Nephron (organoid): ENCODE results near the gene JAK2.

Experiments used
- H3K27ac Mint-ChIP-seq, 3 experiments: 2 replicates each; pipeline ENCODE4 v1.8.0; 2020; ENCODE audit warnings: mixed read lengths in 3 of 3, mild to moderate bottlenecking in 2 of 3, moderate library complexity in 1 of 3
- H3K27me3 Mint-ChIP-seq: 2 replicates; pipeline ENCODE4 v1.8.0; 2021; ENCODE audit warnings: low read depth, mild to moderate bottlenecking, moderate library complexity, mixed read lengths
- H3K36me3 Mint-ChIP-seq: 2 replicates; pipeline ENCODE4 v1.8.0; 2020; ENCODE audit warnings: low read depth, mixed read lengths
- H3K4me1 Mint-ChIP-seq: 2 replicates; pipeline ENCODE4 v1.8.0; 2020; ENCODE audit warnings: mixed read lengths
- H3K4me3 Mint-ChIP-seq, 3 experiments: 2 replicates each; pipeline ENCODE4 v1.8.0; 2020; ENCODE audit warnings: mild to moderate bottlenecking in 3 of 3, mixed read lengths in 3 of 3, moderate library complexity in 2 of 3
- H3K9me3 Mint-ChIP-seq: 2 replicates; pipeline ENCODE4 v1.8.0; 2020; ENCODE audit warnings: mixed read lengths
- CTCF ChIP-seq, 3 experiments: fragments of 200-600 bp; sonication (generic); IDR thresholded peaks; one replicate each; pipeline ENCODE4 v1.5.0; 2021; ENCODE audit warnings: antibody characterized with exemption in 3 of 3; ENCODE audit not compliant: unreplicated experiment in 3 of 3

The JAK2 gene

GRCh38 chr9:5041390-5042115 lies 56.5 kb downstream of the JAK2 start:
- H3K36me3 Mint-ChIP-seq, result peaks cover 41% of the 10 kb centered on the region
- H3K9me3 Mint-ChIP-seq, result peaks cover 6% of the 10 kb centered on the region
- H3K27me3 Mint-ChIP-seq, result no peaks in the 10 kb centered on the region
- H3K4me3 Mint-ChIP-seq, result no peak overlapping the region
- no peak overlapping the region for H3K27ac Mint-ChIP-seq
- H3K4me1 Mint-ChIP-seq, result no peaks in the 10 kb centered on the region
- TF ChIP-seq CTCF (IDR thresholded peaks at IDR 0.05; ENCODE audit: unreplicated experiment in 3 of 3), result no peak

- Mint-ChIP-seq H3K27me3 (no peaks in the 10 kb centered on the region), H3K27ac (no peak overlapping the region), H3K36me3 (peaks cover 41% of the 10 kb centered on the region), H3K4me3 (no peak overlapping the region), H3K9me3 (peaks cover 6% of the 10 kb centered on the region), H3K4me1 (no peaks in the 10 kb centered on the region)
- TF ChIP-seq CTCF (IDR thresholded peaks at IDR 0.05; ENCODE audit: unreplicated experiment in 3 of 3), result no peak
Measured at GRCh38 chr9:5042661-5043178, 57.6 kb downstream of the JAK2 start.

- H3K9me3 Mint-ChIP-seq, result peaks cover 6% of the 10 kb centered on the region
- TF ChIP-seq CTCF (IDR thresholded peaks at IDR 0.05; ENCODE audit: unreplicated experiment in 3 of 3), result no peak
- H3K36me3 Mint-ChIP-seq, result peaks cover 41% of the 10 kb centered on the region
- no peak overlapping the region for H3K27ac Mint-ChIP-seq
- no peaks in the 10 kb centered on the region for H3K4me1 Mint-ChIP-seq
- H3K4me3 Mint-ChIP-seq, result no peak overlapping the region
- no peaks in the 10 kb centered on the region for H3K27me3 Mint-ChIP-seq
Measured at GRCh38 chr9:5043381-5043780, 58.3 kb downstream of the JAK2 start.

- Mint-ChIP-seq H3K27me3 (no peaks in the 10 kb centered on the region), H3K27ac (no peak overlapping the region), H3K36me3 (peaks cover 37% of the 10 kb centered on the region), H3K4me3 (no peak overlapping the region), H3K9me3 (peaks cover 6% of the 10 kb centered on the region), H3K4me1 (no peaks in the 10 kb centered on the region)
- TF ChIP-seq CTCF (IDR thresholded peaks at IDR 0.05; ENCODE audit: unreplicated experiment in 3 of 3), result no peak
Measured at GRCh38 chr9:5044160-5044559, 59.1 kb downstream of the JAK2 start.

- no peaks in the 10 kb centered on the region for H3K9me3 Mint-ChIP-seq
- TF ChIP-seq CTCF (IDR thresholded peaks at IDR 0.05; ENCODE audit: unreplicated experiment in 3 of 3), result no peak
- H3K27me3 Mint-ChIP-seq, result no peaks in the 10 kb centered on the region
- H3K4me3 Mint-ChIP-seq, result no peak overlapping the region
- H3K36me3 Mint-ChIP-seq, result peaks cover 10% of the 10 kb centered on the region
- no peaks in the 10 kb centered on the region for H3K4me1 Mint-ChIP-seq
- H3K27ac Mint-ChIP-seq, result no peak overlapping the region
Measured at GRCh38 chr9:5052838-5053237, 67.8 kb downstream of the JAK2 start.

GRCh38 chr9:5062631-5063030 lies 77.6 kb downstream of the JAK2 start:
- H3K36me3 Mint-ChIP-seq, result peaks cover 16% of the 10 kb centered on the region

More at GRCh38 chr9:5062631-5063030, 77.6 kb downstream of the JAK2 start:
- Mint-ChIP-seq H3K27ac (no peak overlapping the region), H3K27me3 (no peaks in the 10 kb centered on the region), H3K4me1 (no peaks in the 10 kb centered on the region), H3K9me3 (no peaks in the 10 kb centered on the region), H3K4me3 (no peak overlapping the region)
- no peak for TF ChIP-seq CTCF (IDR thresholded peaks at IDR 0.05; ENCODE audit: unreplicated experiment in 3 of 3)
